ENCODE data around the gene LTBP1.
"Not testable (repeated sequence)": the region's sequence is repeated elsewhere in the genome, so short reads cannot be mapped to it uniquely, and the experiment has no call there.

LTBP1 gene, protein sequence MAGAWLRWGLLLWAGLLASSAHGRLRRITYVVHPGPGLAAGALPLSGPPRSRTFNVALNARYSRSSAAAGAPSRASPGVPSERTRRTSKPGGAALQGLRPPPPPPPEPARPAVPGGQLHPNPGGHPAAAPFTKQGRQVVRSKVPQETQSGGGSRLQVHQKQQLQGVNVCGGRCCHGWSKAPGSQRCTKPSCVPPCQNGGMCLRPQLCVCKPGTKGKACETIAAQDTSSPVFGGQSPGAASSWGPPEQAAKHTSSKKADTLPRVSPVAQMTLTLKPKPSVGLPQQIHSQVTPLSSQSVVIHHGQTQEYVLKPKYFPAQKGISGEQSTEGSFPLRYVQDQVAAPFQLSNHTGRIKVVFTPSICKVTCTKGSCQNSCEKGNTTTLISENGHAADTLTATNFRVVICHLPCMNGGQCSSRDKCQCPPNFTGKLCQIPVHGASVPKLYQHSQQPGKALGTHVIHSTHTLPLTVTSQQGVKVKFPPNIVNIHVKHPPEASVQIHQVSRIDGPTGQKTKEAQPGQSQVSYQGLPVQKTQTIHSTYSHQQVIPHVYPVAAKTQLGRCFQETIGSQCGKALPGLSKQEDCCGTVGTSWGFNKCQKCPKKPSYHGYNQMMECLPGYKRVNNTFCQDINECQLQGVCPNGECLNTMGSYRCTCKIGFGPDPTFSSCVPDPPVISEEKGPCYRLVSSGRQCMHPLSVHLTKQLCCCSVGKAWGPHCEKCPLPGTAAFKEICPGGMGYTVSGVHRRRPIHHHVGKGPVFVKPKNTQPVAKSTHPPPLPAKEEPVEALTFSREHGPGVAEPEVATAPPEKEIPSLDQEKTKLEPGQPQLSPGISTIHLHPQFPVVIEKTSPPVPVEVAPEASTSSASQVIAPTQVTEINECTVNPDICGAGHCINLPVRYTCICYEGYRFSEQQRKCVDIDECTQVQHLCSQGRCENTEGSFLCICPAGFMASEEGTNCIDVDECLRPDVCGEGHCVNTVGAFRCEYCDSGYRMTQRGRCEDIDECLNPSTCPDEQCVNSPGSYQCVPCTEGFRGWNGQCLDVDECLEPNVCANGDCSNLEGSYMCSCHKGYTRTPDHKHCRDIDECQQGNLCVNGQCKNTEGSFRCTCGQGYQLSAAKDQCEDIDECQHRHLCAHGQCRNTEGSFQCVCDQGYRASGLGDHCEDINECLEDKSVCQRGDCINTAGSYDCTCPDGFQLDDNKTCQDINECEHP (N-terminal part only)

DNA sequence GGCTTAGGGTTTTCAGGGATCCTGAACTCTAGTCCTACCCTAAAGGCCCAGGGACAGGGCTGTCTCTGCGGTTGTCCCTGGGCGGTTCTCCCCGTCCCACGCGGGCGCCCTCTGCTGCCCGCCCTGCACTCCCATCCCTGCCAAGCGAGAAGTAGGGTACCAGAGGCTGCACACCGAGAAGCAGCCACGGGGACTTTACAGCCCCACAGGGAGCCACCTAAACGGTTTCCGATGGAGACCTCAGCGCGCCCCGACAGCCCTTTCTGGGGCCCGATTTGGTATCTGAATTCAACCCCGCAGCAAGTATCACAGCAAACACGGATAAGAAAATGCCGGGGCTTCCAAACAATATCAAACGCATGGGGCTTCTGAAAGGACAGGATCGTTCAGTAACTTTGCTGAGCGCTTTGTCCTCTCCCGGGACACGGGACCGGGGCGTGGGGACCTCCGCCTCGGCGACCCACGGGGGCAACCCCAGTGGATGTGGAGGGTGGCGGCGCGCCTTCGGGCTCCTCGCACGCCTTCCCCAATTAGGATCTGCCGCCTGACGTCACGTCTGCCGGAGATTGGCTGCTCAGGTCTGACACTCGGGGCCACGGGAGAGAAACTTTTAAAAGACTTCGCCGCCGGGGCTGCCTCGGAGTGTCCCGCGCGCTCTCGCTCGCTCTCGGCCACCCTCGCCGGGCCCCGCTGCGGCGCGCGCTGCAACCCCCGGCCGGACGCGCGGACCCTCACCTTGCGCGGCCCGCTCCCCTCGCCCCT, at the start of gene LTBP1:
TSS of gene LTBP1 (plus strand) at position 640 of the 762 bp plus-strand sequence. CDS start 372 bp downstream, outside the sequence.
- DNase-seq, result peak in 41 of 56 donors; percentile 6 to 72 (median 43)

DNA sequence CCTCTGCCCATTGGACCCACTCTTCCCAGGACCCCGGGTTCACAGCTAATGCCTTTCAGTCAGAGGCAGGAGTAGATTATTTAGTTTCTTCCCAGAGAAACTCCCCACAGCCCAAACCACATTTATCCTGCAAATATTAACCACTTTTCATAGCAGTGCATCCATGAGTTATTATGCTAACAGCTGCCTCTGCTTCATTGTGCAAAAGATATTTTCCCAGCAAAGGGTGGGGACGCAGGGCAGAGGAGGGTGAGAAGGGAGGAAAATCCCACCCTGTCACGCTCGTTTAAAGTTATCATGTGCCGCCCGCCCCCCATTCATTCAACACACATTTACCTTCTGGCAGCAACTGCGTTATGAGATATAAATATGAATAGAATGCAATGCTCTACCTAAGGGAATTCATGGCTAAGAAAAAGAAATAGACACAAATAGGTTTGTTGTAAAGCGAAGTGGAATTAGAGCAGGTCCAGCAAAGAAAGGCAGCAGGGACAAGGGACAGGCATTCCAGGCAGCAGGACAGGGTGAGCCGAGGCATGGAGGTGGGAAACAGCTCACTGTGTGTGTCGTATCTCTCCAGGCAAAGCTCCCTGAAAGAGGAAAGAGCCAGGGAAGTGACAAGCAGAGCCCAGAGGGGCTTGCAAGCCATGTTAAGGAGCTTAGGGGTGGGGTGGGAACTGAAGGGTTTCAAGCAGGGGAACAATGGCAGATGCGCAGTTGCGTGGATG, 46.3 kb upstream of the LTBP1 start:
- DNase-seq, result no peak

DNA sequence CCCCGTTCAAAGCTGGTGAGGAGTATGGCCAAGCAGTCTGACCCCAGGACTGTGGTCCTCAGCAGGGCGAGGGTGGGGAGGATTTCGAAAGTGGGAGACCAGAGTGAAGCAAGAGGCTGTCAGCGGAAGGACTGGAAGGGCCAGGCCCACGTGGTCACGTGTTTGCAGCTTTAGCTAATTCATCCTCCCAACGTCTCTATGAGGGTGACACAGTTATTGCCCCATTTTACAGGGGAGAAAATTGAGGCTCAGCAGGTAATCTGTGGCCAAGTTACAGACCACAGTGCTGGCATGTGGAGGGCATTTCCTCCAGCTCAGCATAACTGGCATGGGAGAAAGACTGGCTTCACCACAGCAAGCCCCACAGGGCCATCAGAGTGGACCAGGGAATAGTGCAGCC, 45.4 kb upstream of the LTBP1 start:
- DNase-seq, result no peak

DNA sequence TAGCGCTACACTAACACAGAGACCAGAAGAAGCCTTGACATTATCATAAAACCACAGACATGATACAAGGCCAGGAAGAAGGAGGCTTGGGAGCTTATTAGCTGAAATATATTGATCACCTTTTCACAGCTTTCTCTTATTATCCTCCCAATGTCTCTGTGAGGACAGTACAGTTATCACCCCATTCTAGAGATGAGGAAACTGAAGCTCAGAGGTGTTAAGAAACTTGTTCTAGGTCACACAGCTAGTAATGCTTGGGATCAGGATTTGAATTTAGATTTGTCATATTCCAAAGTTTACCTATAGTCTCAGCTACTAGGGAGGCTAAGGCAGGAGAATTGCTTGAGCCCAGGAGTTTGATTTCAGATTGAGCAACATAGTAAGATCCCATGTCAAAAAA, 44.6 kb upstream of the LTBP1 start:
- DNase-seq, result no peak

DNA sequence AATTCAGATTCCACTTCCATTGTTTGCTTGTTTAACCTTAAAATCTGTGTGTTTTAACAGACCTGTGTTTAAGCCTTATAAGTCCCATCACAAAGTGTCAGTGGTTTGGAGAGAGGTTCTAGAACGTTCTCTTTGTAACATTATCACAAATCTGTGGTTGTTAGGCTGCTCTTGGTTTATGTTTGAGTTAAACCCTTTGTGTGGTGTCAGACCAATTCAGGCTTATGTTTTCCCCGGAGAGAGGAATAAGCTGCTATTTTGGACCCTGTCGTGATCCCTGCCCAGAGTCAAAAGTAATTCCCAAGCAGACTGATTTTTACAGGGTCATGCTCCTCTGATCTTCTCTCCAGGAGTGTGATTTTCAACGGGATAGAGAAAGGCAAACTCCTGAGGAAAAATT, 43.8 kb upstream of the LTBP1 start:
- DNase-seq, result no peak

DNA sequence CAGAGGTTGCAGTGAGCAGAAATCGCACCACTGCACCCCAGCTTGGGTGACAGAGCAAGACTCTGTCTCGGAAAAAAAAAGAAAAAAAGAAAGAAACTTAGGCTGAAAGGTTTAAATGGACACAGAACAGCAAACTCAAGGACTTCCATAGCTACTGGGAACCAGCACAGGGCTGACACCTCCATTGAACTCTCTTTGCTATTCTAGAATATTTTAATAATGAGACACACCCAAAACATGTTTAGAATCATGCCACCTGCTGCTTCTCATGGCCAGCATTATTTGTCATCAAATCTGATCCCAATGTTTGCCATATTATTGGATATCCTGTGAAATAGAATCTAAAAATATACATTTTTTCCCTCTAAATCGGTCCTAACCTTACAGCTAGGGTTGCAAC, 42.7 kb upstream of the LTBP1 start:
- no peak for DNase-seq

DNA sequence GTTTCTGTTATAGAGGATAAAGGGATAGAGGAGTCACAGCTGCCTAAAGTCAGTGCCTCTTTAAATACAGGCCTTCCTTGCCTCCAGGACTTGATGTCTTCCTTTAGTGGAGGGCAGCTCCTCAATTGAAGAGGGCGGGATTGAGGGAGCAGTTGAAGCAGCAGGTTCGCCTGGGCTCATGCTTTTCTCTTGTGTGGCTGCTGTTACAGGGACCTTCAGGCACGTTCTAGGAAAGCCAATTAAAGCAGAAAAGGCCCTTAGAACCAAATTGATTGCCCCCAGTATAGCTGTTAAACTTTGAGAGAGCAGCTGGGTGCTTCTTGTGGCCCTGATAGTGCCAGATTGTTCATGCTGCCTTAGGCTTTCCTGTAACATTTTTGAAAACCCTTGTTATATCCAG, 42.0 kb upstream of the LTBP1 start:
- no peak for DNase-seq

DNA sequence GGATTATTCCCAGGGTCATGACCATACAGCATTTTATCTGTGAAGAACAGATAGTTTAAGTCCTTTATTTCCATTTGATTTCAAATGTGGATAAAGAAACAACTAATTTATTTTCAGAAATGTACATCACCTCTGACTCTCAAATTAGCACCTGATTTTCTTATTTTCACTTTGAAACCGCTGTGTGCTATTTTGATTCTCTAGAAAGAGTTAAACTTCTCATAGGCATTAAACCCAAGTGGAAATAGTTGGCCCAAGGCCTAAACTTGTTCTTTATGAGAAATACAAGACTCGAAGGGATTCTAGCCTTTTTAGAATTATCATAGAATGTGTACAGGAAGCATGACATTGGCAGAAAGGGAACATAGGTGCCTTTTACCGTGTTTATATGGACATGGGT, 41.5 kb upstream of the LTBP1 start:
- no peak for DNase-seq

DNA sequence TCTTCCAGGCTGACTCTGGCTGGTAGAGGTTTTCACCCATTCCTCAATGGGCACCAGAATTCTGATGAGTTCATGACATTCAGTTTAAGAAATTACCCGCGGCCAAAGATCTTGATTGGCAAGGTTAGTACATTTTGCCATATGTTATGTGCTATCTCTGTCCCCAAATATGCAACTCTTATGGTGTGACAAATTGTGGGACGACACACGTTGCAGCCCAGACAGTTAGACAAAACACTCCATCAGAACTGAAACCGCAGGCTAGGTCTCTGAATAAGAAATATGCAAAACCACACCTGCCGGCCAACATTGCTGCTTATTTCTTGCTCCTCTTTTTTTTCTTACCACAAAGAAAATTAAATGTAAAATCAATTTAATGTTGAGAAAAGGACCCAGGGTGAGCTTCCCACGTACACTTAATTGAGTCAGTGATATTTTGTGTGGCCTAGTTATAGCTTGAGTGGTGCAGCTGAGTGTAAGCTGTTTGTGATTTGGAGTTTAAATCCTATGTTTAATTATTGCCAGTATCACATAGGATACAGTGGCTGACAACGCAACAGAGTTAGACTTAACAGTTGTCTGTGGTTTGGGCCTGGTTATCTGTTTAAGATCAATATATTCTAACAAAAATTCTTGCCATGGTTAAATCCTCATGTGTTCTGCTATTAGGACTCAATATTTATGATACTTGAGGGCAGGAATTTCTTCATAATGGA, 35.7 kb upstream of the LTBP1 start:
- DNase-seq, result no peak

DNA sequence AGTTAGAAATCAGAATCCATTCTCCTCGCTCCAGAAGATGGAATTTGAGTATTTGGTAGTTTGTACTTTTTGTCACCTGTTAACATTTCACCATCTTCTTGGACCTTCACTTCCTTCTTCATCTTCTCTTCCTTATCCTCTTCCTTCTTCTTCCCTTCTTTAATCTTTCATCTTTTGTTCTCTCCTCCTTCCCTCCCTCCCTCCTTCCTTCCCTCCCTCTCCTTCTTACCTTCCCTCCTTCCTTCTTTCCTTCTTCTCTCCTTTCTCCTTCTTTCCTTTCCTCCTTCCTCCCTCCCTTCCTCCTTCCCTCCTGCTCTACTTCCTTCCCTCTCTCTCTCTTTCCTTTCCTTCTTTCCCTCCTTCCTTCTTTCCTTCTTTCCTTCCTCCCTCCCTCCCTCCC, 31.1 kb upstream of the LTBP1 start:
- DNase-seq, result no peak

DNA sequence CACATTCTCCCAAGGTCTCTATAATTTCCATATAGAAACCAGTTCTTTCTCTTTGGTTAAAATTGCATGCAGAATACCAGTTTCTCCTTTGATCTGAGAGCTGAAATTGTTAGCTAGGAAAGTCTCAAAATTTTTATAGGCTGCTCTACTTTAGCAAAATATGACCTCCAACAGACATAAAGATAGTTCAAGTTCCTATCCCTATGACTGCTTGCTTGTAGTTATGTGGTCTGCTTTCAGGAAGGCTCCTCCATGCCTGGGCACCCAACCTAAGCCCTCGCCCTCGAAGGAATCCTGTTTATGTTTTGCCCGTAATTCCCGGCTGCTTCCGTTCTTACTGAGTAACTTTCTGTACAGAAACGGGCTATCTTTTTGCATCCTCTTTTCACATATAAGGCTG, 28.0 kb upstream of the LTBP1 start:
- DNase-seq, result no peak

DNA sequence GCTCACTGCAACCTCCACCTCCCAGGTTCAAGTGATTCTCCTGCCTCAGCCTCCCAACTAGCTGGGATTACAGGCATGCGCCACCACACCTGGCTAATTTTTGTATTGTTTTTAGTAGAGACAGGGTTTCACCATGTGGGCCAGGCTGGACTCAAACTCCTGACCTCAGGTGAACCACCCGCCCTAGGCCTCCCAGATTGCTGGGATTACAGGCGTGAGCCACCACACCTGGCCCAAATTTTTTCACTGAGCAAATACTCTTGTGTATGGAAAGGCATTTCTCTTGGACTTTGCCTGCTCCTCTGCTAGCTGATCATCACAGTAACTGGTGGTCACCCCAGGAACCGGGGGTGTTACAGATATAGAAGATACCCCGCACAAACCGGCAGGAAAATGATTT, 26.9 kb upstream of the LTBP1 start:
- DNase-seq, result not testable (repeated sequence)

DNA sequence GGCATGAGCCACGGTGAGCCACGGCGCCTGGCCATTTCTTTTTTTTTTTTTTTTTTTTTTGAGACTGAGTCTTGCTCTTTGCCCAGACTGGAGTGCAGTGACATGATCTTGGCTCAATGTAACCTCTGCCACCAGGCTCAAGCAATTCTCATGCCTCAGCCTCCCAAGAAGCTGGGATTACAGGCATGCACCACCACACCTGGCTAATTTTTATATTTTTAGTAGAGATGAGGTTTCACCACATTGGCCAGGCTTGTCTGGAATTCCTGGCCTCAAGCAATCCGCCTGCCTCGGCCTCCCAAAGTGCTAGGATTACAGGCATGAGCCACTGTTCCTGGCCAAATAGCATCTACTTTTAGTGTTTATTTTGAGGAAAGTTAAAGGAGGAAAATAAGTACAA, 25.3 kb upstream of the LTBP1 start:
- DNase-seq, result not testable (repeated sequence)

DNA sequence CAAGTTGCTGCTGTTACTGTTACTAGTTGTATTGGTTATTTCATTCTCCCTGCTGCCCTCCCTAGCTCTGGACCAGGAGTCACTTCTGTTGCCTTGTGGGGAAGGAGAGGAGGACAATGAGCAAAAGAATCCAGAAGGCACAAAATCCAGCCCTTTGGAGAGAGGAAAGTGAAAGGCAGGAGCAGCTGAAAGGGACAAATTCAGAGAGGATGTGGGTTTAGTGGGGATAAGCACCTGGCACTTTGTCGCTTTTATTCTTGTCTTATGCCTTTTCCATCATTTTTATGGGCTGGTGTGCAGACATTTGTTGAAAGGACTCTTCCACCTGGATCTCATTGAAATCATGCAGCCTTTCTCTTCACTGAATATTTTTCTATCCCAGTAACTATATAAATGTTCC, 24.3 kb upstream of the LTBP1 start:
- no peak for DNase-seq

DNA sequence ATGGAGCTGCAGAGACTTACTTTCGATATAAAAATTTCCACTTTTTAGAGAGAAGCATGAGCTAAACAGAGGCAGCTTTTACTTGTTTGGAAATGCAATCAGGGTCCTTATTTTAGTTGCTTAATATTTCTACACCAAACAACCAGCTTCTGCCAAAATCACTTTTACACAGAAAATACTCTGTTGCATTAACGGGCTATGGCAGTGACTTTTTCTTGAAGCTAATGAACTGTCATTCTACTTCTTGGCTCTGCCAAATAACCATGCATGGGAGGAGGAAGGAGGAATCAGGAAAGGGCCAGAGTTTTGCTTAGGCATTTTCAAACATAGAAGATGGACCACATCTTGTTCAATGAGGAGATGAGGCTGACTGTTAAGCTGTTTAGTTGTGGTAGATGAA, 23.6 kb upstream of the LTBP1 start:
- no peak for DNase-seq

DNA sequence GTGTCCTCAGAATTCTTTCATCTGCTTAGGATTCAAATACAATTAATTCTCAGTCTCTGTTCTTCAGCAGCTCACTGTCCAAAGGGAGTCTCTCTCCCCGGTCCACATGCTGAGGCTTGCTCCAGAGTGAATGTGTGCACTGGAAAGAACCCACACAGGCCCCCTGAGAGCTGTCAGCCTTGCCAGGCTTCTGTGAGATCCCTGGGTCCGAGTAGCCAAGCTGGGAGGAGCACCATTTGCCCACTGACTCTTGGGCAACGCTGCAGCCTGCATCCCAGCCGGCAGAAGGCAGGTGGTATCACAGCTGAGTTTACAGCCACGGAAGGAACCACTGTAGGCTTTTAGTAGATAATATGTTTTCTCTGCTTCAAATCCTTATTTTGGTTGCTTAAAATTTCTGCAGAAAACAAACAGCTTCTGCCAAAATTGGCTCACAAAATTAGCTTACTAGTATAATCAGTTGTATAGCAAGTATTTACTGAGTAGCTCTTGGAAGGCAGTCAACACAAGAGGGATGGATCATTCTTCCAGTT, 21.4 kb upstream of the LTBP1 start:
- DNase-seq, result peak in 6 of 56 donors; percentile 6 to 21 (median 8)

DNA sequence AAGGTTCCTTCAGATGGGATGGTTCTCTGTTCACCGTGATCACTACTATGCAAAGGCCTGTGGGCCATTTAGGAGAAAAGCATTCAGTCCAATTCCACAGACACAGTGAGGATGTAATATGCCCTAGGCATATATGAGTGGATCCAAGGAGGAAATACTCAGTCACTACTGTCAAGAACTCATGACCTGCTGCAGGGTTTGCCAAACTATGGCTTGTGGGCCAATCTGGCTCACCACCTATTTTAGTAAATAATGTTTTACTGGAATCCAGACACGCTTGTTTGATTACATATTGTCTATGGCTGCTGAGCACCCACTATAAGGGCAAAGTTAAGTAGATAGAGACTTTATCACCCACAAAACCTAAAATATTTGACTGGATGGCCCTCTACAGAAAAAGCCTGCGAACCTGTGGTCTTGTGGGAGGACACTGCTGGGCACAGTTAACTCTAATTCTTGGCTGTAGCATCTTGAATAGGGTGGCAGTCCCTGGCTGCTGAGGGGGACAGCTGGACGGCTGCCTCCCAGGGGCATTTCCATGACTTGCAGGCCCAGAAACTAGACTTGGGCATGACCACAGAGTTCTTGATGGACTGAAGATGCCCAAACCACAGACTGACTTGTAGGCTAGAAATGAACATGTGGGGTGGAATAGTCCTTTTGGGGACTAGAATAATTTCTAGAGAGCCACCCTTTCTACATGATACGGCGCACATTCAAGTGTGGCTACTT, 20.6 kb upstream of the LTBP1 start:
- DNase-seq, result peak in 2 of 56 donors; percentile 26 to 47

DNA sequence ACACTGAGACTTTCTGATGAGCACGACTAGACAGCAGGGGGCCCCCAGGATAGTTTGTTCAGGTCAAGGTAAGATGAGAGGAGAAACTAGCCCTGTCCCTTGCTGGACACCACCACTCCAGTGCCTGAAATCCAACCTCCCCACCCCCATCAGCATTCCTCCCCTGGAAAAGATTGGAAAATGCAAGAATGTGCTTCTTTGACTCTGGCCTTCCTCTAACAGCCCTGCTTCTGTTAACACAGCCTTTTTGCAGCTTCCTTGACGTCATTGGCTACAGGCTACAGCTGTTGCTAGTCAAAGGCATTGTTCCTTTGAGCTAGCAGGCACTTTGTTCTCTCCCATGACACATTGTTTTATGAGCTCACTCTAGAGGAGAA, 20.1 kb upstream of the LTBP1 start:
- DNase-seq, result peak in 28 of 56 donors; percentile 5 to 71 (median 38)

DNA sequence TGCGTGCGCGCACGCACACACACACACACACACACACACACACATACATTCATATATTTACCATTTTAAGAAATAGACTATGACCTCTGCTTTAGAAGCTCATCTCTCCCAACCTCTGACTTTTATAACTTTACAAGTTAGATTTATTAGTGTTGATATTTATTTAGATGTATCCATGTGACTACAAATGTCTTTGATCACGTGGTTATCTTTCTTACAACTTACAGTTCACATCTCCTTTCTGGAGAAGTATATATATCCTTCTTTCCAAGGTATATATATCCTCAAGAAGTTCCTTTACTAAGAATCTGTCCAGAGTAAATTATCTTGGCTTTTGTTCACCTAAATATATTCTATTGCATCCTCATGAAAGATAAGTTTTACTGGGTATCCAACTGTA, 16.3 kb upstream of the LTBP1 start:
- DNase-seq, result no peak
